HG03135 (cell line): ENCODE measurements around the gene RIMBP2.

Experiments used
- ATAC-seq: cut with Tn5 transposase; IDR thresholded peaks from one replicate; pipeline ENCODE4 v1.9.1; 2021; ENCODE audit warnings: mild to moderate bottlenecking, moderate library complexity; ENCODE audit not compliant: unreplicated experiment

RIMBP2 gene

DNA sequence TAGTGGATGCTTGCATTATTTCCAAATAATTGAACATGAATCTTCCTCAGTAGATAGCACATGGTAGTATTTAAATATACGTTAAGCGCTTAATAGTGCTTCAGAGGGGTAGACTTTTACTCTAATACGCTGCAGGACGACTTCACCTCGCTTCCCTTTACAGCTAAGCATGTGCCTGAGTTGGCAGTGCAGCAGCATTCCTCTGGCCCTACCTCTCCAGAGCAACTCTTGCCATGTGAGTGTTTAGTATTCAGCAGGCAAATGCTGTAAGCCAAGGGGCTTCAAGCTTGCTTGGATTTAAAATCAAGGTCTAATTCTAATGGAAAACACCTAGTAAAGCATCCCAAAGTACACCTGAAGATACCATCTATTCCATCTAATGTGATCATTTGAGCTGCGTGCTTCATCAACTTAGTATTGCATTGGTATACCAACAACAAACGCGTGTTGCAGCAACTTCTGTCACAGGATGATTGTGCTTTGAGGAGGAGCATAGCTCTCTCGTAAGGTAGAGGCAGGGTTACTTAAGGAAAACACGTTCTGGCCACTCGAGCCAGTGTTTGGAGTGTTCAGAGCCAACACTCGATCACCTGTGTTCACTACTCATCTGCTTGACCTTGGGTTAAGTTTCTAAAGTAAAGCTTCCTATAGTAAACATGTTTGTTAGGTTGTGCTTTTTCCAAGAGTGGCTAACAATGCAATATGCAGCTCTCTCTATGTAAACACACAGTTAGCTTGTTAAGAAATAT lies 317.8 kb downstream of the RIMBP2 start:
- ATAC-seq, result no peak

DNA sequence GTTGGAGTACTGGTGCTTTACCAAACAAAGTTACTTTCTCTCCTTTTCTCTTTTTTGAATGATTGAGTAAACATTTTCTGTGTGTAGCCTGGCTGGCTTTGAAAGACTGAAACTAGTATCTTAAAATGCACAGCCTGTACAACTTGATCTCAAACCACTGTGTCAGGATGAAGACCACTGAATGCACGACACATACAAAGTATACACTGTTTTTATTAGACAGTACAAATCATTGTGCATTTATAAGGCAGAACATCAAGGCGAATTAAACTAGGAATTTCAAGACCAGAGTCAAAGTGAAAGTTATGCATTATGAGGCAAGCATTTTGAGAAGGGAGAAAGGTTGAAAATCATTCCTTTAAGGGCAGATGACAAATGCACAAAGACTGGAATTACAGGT lies 319.4 kb downstream of the RIMBP2 start:
- no peak for ATAC-seq

DNA sequence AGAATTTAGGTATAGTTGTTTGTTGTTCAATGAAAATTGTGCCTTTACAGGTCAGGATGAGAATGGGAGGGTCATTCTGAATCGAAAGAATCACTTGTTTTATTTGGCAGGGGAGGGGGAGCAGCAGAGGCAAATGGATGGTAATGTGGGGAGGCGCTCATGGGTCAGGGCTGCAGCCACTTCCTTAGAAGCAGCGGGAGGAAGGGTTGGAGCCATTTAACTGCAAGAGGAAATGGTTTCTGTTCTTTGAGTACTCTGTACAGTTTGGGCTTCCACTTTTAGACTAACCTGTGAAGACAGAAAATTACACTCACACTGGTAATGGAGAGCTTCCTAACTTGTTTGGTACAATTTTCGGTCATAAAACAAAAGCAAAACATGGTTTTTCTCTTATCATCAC lies 321.2 kb downstream of the RIMBP2 start:
- ATAC-seq, result no peak

- no peak for ATAC-seq
Observed at GRCh38 chr12:130391186-130391585, 324.9 kb downstream of the RIMBP2 start.

DNA sequence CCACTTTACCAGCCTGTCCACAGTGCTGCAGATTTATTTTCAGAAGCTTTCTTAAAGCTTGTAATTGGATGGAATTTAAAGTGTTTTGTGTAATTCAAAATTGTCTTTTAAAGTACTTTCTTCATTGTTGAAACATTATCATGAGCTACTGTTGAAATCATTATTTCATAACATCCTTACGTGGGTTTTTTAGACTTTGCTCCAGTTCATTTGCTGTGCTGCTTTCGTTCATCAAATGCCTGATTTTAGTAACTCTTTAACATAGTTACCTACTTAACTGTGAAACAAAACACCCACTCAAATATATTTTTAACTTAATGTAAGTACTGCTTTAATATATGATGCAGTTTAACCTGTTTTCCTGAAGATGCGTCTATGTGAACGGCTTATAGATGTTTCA lies 330.9 kb downstream of the RIMBP2 start:
- ATAC-seq, result no peak

GRCh38 chr12:130384234-130384633 lies 331.9 kb downstream of the RIMBP2 start:
- ATAC-seq, result no peak

GRCh38 chr12:130382818-130383217 lies 333.3 kb downstream of the RIMBP2 start:
- ATAC-seq, result no peak

DNA sequence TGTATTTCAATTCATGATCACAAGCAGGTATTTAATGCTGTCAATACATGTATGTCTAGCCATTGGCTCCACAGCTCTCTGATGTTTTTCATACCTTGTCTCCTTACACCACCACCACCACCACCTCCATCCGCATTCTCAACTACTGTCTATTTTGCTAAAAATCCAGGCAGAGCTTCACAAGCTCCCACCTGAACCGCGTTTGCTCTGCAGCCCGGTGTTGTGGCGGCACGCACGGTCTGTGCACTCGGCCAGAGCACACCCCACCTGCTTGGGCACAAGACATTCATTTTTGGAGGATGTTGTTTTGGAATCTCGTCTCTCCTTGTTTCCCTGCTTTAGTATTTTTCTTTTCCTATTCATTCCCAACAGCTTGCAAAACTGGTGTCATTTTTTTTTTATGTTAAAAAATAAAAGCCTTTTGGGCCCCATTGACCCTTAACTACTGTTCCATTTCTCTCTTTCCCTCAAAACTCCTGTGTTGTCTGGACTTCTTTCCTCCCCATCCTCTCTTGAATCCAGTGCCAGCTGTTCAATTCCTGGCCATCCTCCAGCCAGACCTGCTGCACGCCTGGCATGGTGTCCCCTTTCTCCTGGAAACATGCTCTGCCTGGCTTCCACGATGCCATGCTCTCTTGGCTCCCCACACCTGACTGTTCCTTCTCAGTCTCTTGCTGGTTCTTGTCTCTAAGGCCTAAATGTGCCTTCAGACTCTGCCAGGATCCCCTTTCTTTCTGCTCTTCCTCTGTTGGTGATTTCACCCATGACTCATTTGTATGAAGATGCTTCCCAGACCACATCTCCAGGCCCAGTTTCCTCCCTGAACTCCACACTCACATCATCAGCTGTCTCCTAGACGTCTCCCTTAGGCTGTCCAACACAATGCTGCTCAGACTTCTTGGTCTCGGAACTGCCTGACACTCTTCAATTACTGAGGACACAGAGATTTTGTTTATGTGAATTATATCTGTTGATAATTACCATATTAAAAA lies 340.5 kb downstream of the RIMBP2 start:
- ATAC-seq, result no peak

- ATAC-seq, result no peak
Observed at GRCh38 chr12:130374083-130374482, 342.0 kb downstream of the RIMBP2 start.

DNA sequence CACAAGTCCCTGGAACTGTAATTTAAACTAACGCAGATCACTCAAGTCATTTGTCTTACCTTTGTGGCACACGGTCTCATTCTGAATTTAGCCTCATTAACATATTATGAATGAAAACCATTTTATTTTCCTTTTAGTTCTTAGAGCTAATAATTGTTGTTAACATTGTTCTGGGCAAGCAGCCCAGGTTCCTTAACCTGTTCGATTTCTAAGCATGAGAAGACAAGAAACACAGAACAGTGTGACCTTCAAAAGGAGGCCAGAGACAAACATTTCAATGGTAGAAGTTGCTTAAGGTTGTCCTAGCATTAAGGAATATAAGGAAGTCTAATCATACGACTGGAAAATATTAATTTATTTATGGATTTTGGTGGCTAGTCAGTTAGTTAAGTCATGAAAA lies 343.2 kb downstream of the RIMBP2 start:
- ATAC-seq, result no peak

GRCh38 chr12:130371296-130371695 lies 344.8 kb downstream of the RIMBP2 start:
- no peak for ATAC-seq

GRCh38 chr12:130369816-130370215 lies 346.3 kb downstream of the RIMBP2 start:
- no peak for ATAC-seq

GRCh38 chr12:130367523-130367922 lies 348.6 kb downstream of the RIMBP2 start:
- no peak for ATAC-seq

GRCh38 chr12:130367003-130367402 lies 349.1 kb downstream of the RIMBP2 start:
- no peak for ATAC-seq

- no peak for ATAC-seq
Observed at GRCh38 chr12:130366159-130366558, 349.9 kb downstream of the RIMBP2 start.

DNA sequence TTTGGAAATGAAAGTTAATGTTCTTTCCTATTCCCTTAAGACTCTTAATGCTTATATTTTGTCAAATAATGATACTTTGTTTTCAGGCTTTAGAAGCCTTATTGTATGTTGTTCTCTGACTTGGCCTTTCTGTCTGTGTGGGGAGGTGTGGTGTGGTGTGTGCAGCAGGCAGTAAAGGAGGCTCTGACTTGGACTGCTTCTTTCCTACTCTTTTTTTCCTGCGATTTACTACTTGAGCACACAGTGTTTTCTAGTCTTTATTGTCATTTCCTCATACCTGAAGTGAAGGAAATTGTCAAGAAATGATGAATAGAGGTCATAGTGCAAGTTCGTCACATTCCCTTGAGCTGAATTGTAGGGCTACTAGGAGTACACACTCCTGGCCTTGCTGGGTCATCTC lies 351.5 kb downstream of the RIMBP2 start:
- no peak for ATAC-seq

GRCh38 chr12:130362060-130362459 lies 354.0 kb downstream of the RIMBP2 start:
- no peak for ATAC-seq

DNA sequence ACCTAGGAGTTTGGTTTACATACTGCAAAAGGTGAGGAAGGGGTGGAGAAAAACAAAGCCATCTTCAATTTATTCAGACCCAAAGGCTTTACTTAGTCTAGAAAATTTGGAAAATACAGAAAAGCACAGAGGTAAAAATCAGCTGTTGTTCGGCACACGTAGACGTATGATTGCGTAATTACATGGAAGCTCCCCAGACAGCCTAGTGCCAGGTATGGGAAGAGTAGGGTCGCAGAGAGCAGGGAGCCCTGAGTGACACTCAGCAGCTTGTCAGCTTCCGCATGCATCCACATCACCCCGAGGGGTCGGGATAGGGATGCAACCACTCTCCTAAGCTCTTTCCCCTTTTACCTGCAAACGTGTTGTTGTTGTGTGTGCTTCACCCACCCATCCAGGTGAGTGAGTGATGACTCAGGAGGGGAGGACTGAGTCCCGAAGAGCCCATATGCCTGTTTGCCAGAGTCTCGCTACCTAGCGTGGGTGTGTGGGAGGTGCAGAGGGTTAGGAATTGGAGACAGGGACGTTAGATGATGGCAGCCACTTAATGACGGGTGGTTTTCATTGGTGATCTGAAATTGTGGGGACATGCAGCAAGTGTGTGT lies 358.3 kb downstream of the RIMBP2 start:
- ATAC-seq, result no peak

- ATAC-seq, result no peak
Observed at GRCh38 chr12:130357241-130357640, 358.9 kb downstream of the RIMBP2 start.

GRCh38 chr12:130356222-130356621 lies 359.9 kb downstream of the RIMBP2 start:
- ATAC-seq, result no peak

GRCh38 chr12:130354407-130354806 lies 361.7 kb downstream of the RIMBP2 start:
- ATAC-seq, result no peak

- ATAC-seq, result no peak
Observed at GRCh38 chr12:130353081-130353480, 363.0 kb downstream of the RIMBP2 start.
